Parathyroid adenoma (tissue), 2 donors: ENCODE results near the gene ARHGAP27.

Experiments
- H2AFZ ChIP-seq: fragments of 300-600 bp; sonication (generic); one replicate; pipeline ENCODE4 v1.7.0; 2017; ENCODE audit warnings: antibody characterized with exemption, mild to moderate bottlenecking
- H3K27ac ChIP-seq: fragments of 300-600 bp; sonication (generic); one replicate; pipeline ENCODE4 v1.7.0; 2017
- H3K27me3 ChIP-seq: fragments of 300-600 bp; sonication (generic); one replicate; pipeline ENCODE4 v1.7.0; 2017; ENCODE audit warnings: low read length; ENCODE audit not compliant: control insufficient read depth, insufficient read depth
- H3K36me3 ChIP-seq: fragments of 300-600 bp; sonication (generic); one replicate; pipeline ENCODE4 v1.7.0; 2017; ENCODE audit warnings: low read length; ENCODE audit not compliant: control insufficient read depth, insufficient read depth
- H3K4me1 ChIP-seq: fragments of 300-600 bp; sonication (generic); one replicate; pipeline ENCODE4 v1.7.0; 2017; ENCODE audit warnings: control low read depth
- H3K4me2 ChIP-seq: fragments of 300-600 bp; sonication (generic); one replicate; pipeline ENCODE4 v1.7.0; 2017; ENCODE audit warnings: low read length
- H3K4me3 ChIP-seq: fragments of 300-600 bp; sonication (generic); one replicate; pipeline ENCODE4 v1.7.0; 2017; ENCODE audit warnings: low read depth, low read length
- H3K79me2 ChIP-seq: fragments of 300-600 bp; sonication (generic); one replicate; pipeline ENCODE4 v1.7.0; 2017; ENCODE audit warnings: control low read depth
- H3K9ac ChIP-seq: fragments of 300-600 bp; sonication (generic); one replicate; pipeline ENCODE4 v1.7.0; 2017; ENCODE audit warnings: mild to moderate bottlenecking
- H3K9me3 ChIP-seq: fragments of 300-600 bp; sonication (generic); one replicate; pipeline ENCODE4 v1.7.0; 2017; ENCODE audit warnings: low read length; ENCODE audit not compliant: control insufficient read depth
- TF ChIP-seq, protein P1 (sequence below): fragments of 300-600 bp; sonication (generic); IDR thresholded peaks from one replicate; pipeline ENCODE4 v1.7.0; 2017; ENCODE audit warnings: antibody characterized with exemption, mild to moderate bottlenecking
- donor health status: primary hyperparathyroidism.

Gene ARHGAP27

DNA sequence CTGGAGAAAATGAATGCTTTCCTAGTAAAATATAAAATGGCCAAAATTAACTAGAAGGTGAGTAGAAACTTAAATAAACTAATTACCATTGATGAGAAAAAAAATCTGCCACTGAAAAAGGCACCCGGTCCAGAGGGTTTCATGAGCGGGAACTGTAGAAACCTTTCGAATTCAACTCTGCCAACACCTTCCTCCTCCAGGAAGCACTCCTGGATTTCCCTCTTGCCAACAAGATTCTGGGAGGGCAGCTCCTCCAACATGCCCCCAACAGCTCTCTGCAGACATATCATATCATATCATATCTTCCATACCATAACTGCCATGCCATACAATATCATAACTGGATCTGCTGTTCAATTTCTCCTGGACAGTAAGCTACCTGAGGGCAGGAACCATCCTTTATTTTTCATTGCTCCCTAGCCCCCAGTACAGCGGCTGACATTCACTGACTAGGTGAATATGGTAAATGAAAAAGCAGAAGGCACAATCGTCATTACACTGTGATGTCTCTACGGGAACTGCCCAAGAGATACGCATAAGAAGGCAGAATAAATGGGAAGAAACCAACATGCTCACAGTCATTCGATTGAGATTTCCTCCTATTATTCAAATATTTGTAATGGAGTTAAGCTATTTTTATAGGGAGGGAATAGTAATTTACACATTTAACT lies 9.2 kb downstream of the ARHGAP27 start:
- Histone ChIP-seq H3K4me1 (peaks cover 10% of the 10 kb centered on the region), H3K9me3 (no peaks in the 10 kb centered on the region), H2AFZ (no peak overlapping the region), H3K79me2 (peaks cover 22% of the 10 kb centered on the region), H3K27me3 (no peaks in the 10 kb centered on the region), H3K36me3 (no peaks in the 10 kb centered on the region), H3K27ac (no peak overlapping the region), H3K9ac (no peak overlapping the region), H3K4me3 (no peak overlapping the region), H3K4me2 (no peak overlapping the region)
- TF ChIP-seq, protein P1, sequence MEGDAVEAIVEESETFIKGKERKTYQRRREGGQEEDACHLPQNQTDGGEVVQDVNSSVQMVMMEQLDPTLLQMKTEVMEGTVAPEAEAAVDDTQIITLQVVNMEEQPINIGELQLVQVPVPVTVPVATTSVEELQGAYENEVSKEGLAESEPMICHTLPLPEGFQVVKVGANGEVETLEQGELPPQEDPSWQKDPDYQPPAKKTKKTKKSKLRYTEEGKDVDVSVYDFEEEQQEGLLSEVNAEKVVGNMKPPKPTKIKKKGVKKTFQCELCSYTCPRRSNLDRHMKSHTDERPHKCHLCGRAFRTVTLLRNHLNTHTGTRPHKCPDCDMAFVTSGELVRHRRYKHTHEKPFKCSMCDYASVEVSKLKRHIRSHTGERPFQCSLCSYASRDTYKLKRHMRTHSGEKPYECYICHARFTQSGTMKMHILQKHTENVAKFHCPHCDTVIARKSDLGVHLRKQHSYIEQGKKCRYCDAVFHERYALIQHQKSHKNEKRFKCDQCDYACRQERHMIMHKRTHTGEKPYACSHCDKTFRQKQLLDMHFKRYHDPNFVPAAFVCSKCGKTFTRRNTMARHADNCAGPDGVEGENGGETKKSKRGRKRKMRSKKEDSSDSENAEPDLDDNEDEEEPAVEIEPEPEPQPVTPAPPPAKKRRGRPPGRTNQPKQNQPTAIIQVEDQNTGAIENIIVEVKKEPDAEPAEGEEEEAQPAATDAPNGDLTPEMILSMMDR = no peak

DNA sequence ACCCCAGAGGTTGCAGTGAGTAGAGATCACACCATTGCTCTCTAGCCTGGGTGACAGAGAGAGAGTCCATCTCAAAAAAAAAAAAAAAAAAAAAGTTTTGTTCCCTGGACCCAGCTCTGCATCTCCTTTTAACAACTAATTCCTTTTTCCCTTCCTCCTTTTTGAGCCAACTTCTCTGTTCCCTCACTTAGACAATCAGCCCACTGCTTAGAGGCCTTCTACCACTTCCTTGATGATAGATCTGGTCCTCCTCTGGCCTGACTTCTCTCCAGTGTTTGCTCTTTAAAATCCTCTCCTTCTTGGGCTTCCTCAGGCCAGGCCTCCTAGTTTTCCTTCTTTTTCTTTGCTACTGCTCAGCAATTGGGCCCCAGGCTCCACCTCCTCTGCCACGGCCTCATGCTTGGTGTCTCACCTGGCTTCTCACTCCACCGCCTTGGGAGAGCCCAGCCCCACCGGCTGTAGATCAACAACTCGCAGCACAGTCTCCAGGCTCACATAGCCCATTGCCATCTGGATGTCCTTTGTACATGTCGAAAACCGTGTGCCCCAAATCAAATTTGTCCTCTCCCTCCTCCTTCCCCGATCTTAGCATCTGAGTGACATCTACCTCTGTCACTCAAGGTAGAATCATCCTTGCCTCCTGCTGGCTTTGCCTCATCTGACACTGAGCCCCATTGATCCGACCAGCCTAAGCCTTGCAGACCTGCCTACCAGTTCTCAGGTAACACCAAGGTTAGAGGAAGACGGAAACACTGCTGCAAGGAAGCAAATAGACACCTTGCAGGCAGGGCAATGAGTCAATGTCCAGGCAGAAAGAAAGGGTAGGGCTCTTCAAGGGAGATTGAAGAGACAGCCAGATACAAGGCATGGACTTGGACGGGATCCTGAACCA lies 17.4 kb downstream of the ARHGAP27 start:
- H3K4me1 ChIP-seq = peaks cover 9% of the 10 kb centered on the region
- no peaks in the 10 kb centered on the region for H3K9me3 ChIP-seq
- H3K27ac ChIP-seq = peak overlapping the region; percentile 64
- TF ChIP-seq, protein P1 = no peak
- H3K36me3 ChIP-seq = no peaks in the 10 kb centered on the region
- H2AFZ ChIP-seq = peak overlapping the region; percentile 70
- H3K27me3 ChIP-seq = no peaks in the 10 kb centered on the region
- H3K79me2 ChIP-seq = peaks cover 42% of the 10 kb centered on the region
- H3K4me2 ChIP-seq = no peak overlapping the region
- H3K9ac ChIP-seq = no peak overlapping the region
- H3K4me3 ChIP-seq = no peak overlapping the region

DNA sequence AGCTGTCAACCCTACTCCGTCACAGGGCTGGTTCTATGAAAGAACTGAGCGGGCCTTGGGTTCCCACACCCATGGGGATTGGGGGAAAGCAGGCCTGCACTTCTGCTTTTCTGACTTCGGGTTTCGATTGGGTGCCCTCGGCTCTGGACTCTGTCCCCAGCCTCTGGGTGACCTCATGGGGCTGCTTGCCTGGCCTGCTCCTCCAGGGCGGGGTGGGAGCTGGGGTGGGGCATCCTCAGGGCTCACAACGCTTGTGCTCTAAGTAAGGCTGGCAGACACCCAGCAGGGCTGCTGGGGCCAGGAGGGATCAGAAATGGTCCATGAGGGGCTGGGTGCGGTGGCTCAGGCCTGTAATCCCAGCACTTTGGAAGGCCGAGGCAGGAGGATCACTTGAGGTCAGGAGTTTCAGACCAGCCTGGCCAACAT lies 19.2 kb downstream of the ARHGAP27 start:
- TF ChIP-seq, protein P1 = no peak
- Histone ChIP-seq H3K4me3 (no peak overlapping the region), H3K9me3 (no peaks in the 10 kb centered on the region), H3K36me3 (no peaks in the 10 kb centered on the region), H3K4me1 (peaks cover 9% of the 10 kb centered on the region), H2AFZ (no peak overlapping the region), H3K79me2 (peaks cover 35% of the 10 kb centered on the region), H3K27me3 (no peaks in the 10 kb centered on the region), H3K4me2 (no peak overlapping the region), H3K27ac (no peak overlapping the region), H3K9ac (no peak overlapping the region)

DNA sequence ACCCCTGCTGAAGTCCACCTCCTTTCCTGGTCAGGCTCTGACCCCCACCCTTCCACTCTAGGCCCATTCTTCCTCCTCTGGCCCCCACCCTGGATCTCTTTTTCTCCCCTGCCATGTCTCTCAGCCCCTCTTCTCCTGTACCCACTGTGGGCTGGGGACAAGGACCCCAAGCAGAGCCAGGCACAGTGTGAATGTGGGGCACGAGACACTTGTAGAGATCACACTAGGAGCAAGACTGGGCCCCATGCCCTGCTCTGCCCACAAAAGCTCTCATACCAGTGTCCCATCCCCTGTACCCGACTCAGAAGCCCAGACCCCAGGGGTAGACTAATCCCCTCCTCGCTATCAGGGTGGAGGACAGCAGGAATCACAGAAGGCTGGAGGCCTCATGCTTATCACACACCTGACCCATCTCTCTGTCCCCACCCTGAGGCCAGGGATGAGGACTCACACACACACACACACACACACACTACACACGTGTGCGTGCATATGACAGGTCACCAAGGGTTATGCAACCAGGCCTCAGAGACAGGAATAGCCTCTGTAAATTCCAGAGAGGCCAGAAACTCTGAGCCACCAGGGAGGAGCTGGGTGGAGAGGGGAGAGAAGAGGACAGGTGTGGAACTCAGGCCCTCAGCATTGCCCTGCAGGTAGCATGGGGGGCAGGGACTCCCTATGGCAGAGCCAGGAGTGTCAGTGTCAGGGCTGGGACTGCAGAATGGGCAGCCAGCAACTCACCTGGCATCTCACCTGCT lies 21.1 kb downstream of the ARHGAP27 start:
- Histone ChIP-seq H3K4me3 (no peak overlapping the region), H3K27me3 (no peaks in the 10 kb centered on the region), H3K27ac (no peak overlapping the region), H3K9me3 (no peaks in the 10 kb centered on the region), H3K4me1 (peaks cover 9% of the 10 kb centered on the region), H3K36me3 (no peaks in the 10 kb centered on the region), H3K9ac (no peak overlapping the region), H3K79me2 (peaks cover 33% of the 10 kb centered on the region), H3K4me2 (no peak overlapping the region), H2AFZ (no peak overlapping the region)
- TF ChIP-seq, protein P1 = no peak
